ENCODE measurements around the gene ISG15. TPM values are rescaled to one million over a fixed set of nuclear protein-coding genes. Genes with fewer than 3 reads are reported as not detected.

The ISG15 gene
- total and polyA plus RNA-seq, 2 of the 13 experiments (the other 11 are each of a cell fraction or from before 2014, with no cell fraction given), result 42.1 to 54.9 TPM

GRCh38 chr1:1000357-1001056 lies 12.8 kb upstream of the ISG15 start (continued):
- no peak for TF ChIP-seq SCMH1 (CRISPR knock-in tag; IDR thresholded peaks at IDR 0.05; ENCODE audit: borderline replicate concordance)
- peak; percentile 71 for TF ChIP-seq POGZ (CRISPR knock-in tag; IDR thresholded peaks at IDR 0.05)
- TF ChIP-seq NRL (CRISPR knock-in tag; IDR thresholded peaks at IDR 0.05; ENCODE audit: borderline replicate concordance), result peak; percentile 70; the same call in 1 of the 2 replicates
- TF ChIP-seq SIX1 (CRISPR knock-in tag; IDR thresholded peaks at IDR 0.05; ENCODE audit: borderline replicate concordance), result no peak
- TF ChIP-seq TMF1 (CRISPR knock-in tag; IDR thresholded peaks at IDR 0.05; ENCODE audit: low read depth), result no peak; the same call in none of the 2 replicates
- peak; percentile 80; the same call in 1 of the 2 replicates for TF ChIP-seq CHCHD3 (CRISPR knock-in tag; IDR thresholded peaks at IDR 0.05)
- TF ChIP-seq CENPBD1 (CRISPR knock-in tag; IDR thresholded peaks at IDR 0.05; ENCODE audit: borderline replicate concordance, low read depth), result no peak
- TF ChIP-seq NPAS2 (CRISPR knock-in tag; IDR thresholded peaks at IDR 0.05; ENCODE audit: borderline replicate concordance), result no peak
- TF ChIP-seq ZNF292 (CRISPR knock-in tag; IDR thresholded peaks at IDR 0.05; ENCODE audit: borderline replicate concordance, low read depth), result no peak
- no peak for TF ChIP-seq HBP1 (CRISPR knock-in tag; IDR thresholded peaks at IDR 0.05; ENCODE audit: low read depth)
- TF ChIP-seq KAT7 (CRISPR knock-in tag; IDR thresholded peaks at IDR 0.05; ENCODE audit: borderline replicate concordance), result peak; percentile 83; the same call in 1 of the 2 replicates
- TF ChIP-seq ZNF282 (IDR thresholded peaks at IDR 0.05; ENCODE audit: partially characterized antibody), result no peak
- peak; percentile 88; the same call in 1 of the 2 replicates for TF ChIP-seq ZNF180 (CRISPR knock-in tag; IDR thresholded peaks at IDR 0.05; ENCODE audit: borderline replicate concordance, low read depth)
- TF ChIP-seq EHMT2 (IDR thresholded peaks at IDR 0.05; ENCODE audit: borderline replicate concordance, low read depth, low read length), result no peak
- TF ChIP-seq PCBP1 (IDR thresholded peaks at IDR 0.05; ENCODE audit: borderline replicate concordance, low read depth, low read length), result no peak
- TF ChIP-seq PCBP2 (optimal IDR thresholded peaks at IDR 0.05; ENCODE audit: low read depth, low read length, poor library complexity, severe bottlenecking), result no peak
- TF ChIP-seq RAD51 (IDR thresholded peaks at IDR 0.05; ENCODE audit: borderline replicate concordance), result no peak
- TF ChIP-seq AGO2 (optimal IDR thresholded peaks at IDR 0.05; ENCODE audit: low read depth, low read length), result peak; percentile 90
- TF ChIP-seq MIER3 (CRISPR knock-in tag; IDR thresholded peaks at IDR 0.05; ENCODE audit: borderline replicate concordance), result peak; percentile 65; the same call in 1 of the 2 replicates
- TF ChIP-seq ZBTB49 (CRISPR knock-in tag; IDR thresholded peaks at IDR 0.05; ENCODE audit: borderline replicate concordance), result no peak
- no peak for TF ChIP-seq TBL1XR1 (IDR thresholded peaks at IDR 0.05; ENCODE audit: borderline replicate concordance, low read length, partially characterized antibody)
- TF ChIP-seq FOSL2 (CRISPR knock-in tag; IDR thresholded peaks at IDR 0.05), result peak; percentile 86
- 0 out of 2 replicates have a peak, but pooled peaks have one; percentile 40 for TF ChIP-seq ZNF629 (CRISPR knock-in tag; conservative IDR thresholded peaks at IDR 0.05)
- TF ChIP-seq ZNF333 (CRISPR knock-in tag; IDR thresholded peaks at IDR 0.05; ENCODE audit: borderline replicate concordance), result peak; percentile 30; the same call in 1 of the 2 replicates
- peak; percentile 81 for TF ChIP-seq SAP130 (CRISPR knock-in tag; IDR thresholded peaks at IDR 0.05; ENCODE audit: low read depth)
- TF ChIP-seq PHF20 (CRISPR knock-in tag; IDR thresholded peaks at IDR 0.05), result no peak
- TF ChIP-seq TBP (CRISPR knock-in tag; IDR thresholded peaks at IDR 0.05), result 0 out of 2 replicates have a peak, but pooled peaks have one; percentile 71

All from HepG2 (cell line).